GM12878 (cell line): ENCODE data around the gene PHOX2A. TPM values are rescaled to one million over a fixed set of nuclear protein-coding genes. Genes with fewer than 3 reads are reported as not detected.

Experiments
- ATF7 ChIP-seq: fragments of 450-650 bp; IDR thresholded peaks from 2 replicates; pipeline ENCODE4 v1.6.1; 2016; ENCODE audit warnings: low read depth, mild to moderate bottlenecking
- BCL11A ChIP-seq: IDR thresholded peaks from 2 replicates; pipeline ENCODE4 v1.6.1; 2011; ENCODE audit warnings: low read depth, low read length
- CREM ChIP-seq: IDR thresholded peaks from 2 replicates; pipeline ENCODE4 v1.6.1; 2014; ENCODE audit warnings: antibody characterized with exemption, low read depth
- EP300 ChIP-seq, 2 experiments: fragments of 150-350 bp in 1 of 2; IDR thresholded peaks; 2 replicates each; pipeline ENCODE4 v1.6.1; 2011 to 2012; ENCODE audit warnings: low read depth in 2 of 2, low read length in 2 of 2, borderline replicate concordance in 1 of 2, improper control_type of control experiment in 1 of 2, inconsistent platforms in 1 of 2; ENCODE audit not compliant: control insufficient read depth in 1 of 2
- GATAD2B ChIP-seq: fragments of 450-650 bp; conservative IDR thresholded peaks from 2 replicates; pipeline ENCODE4 v1.6.1; 2017; ENCODE audit warnings: low read depth, mild to moderate bottlenecking, moderate library complexity
- HDAC2 ChIP-seq: fragments of 200-600 bp; sonication (generic); IDR thresholded peaks from 2 replicates; pipeline ENCODE4 v1.6.1; 2017
- IKZF2 ChIP-seq, 2 experiments: fragments of 450-650 bp; IDR thresholded peaks; 2 replicates each; pipeline ENCODE4 v1.6.1; 2017; ENCODE audit warnings: mild to moderate bottlenecking in 2 of 2, moderate library complexity in 2 of 2
- SMAD5 ChIP-seq: IDR thresholded peaks from 2 replicates; pipeline ENCODE4 v1.6.1; 2016; ENCODE audit warnings: antibody characterized with exemption, low read depth
- SMC3 ChIP-seq: IDR thresholded peaks from 2 replicates; pipeline ENCODE4 v1.6.1; 2011; ENCODE audit warnings: low read length, improper control_type of control experiment, borderline replicate concordance
- TARDBP ChIP-seq: IDR thresholded peaks from 2 replicates; pipeline ENCODE4 v1.6.1; 2016; ENCODE audit warnings: borderline replicate concordance
- TBL1XR1 ChIP-seq: IDR thresholded peaks from 2 replicates; pipeline ENCODE4 v1.6.1; 2012; ENCODE audit warnings: low read depth, low read length, improper control_type of control experiment
- TCF7 ChIP-seq: IDR thresholded peaks from 2 replicates; pipeline ENCODE4 v1.6.1; 2014; ENCODE audit warnings: antibody characterized with exemption, borderline replicate concordance
- ZNF217 ChIP-seq: fragments of 450-650 bp; IDR thresholded peaks from 2 replicates; pipeline ENCODE4 v1.6.1; 2017; ENCODE audit warnings: antibody characterized with exemption, mild to moderate bottlenecking
- polyA plus RNA-seq, 11 experiments: library from polyadenylated mRNA; depleted of rRNA in 4 of 11; unstranded in 6 of 11; stranded (reverse) in 5 of 11; fragments of >200 nt; fragmentation: Nextera tagmentation in 4 of 11; fragmentation: Illumina TruSeq in 1 of 11; extraction: Ambion mirVana in 4 of 11; extraction: Trizol in 1 of 11; gene quantifications; 1 replicate in 1 of 11; 2 replicates in 10 of 11; pipeline versions ENCODE4 v1.2.1 to v1.2.3, GENCODE V29; 2011 to 2016; ENCODE audit warnings: inconsistent platforms in 2 of 11, missing spikeins in 2 of 11, low read depth in 1 of 11
- total RNA-seq, 4 experiments: library from RNA; depleted of rRNA in 3 of 4; stranded (reverse); fragments of >200 nt in 3 of 4; fragmentation: Illumina TruSeq in 1 of 4; extraction: Trizol in 1 of 4; gene quantifications; 2 replicates each; pipeline versions ENCODE4 v1.2.1 to v1.2.3, GENCODE V29; 2013 to 2021
- TF ChIP-seq, protein P1 (sequence below): fragments of 450-650 bp; IDR thresholded peaks from 2 replicates; pipeline ENCODE4 v1.6.1; 2016; ENCODE audit warnings: mild to moderate bottlenecking, moderate library complexity, borderline replicate concordance
- TF ChIP-seq, protein P2 (sequence below): fragments of 450-650 bp; formaldehyde crosslinking; IDR thresholded peaks from 2 replicates; pipeline ENCODE4 v1.5.0; 2022; ENCODE audit warnings: mild to moderate bottlenecking, missing genetic modification characterization
- TF ChIP-seq, protein P3 (sequence below): IDR thresholded peaks from 2 replicates; pipeline ENCODE4 v1.6.1; 2011; ENCODE audit warnings: low read depth, low read length, improper control_type of control experiment, borderline replicate concordance
- TF ChIP-seq, protein P4 (sequence below): IDR thresholded peaks from 2 replicates; pipeline ENCODE4 v1.6.1; 2012; ENCODE audit warnings: low read length, inconsistent platforms
- TF ChIP-seq, protein P5 (sequence below): fragments of 450-650 bp; IDR thresholded peaks from 2 replicates; pipeline ENCODE4 v1.6.1; 2018; ENCODE audit warnings: borderline replicate concordance, mild to moderate bottlenecking; ENCODE audit not compliant: partially characterized antibody

PHOX2A gene
- total and polyA plus RNA-seq, 10 of the 15 experiments (the other 5 are each of a cell fraction or from before 2014, with no cell fraction given), result not detected

DNA sequence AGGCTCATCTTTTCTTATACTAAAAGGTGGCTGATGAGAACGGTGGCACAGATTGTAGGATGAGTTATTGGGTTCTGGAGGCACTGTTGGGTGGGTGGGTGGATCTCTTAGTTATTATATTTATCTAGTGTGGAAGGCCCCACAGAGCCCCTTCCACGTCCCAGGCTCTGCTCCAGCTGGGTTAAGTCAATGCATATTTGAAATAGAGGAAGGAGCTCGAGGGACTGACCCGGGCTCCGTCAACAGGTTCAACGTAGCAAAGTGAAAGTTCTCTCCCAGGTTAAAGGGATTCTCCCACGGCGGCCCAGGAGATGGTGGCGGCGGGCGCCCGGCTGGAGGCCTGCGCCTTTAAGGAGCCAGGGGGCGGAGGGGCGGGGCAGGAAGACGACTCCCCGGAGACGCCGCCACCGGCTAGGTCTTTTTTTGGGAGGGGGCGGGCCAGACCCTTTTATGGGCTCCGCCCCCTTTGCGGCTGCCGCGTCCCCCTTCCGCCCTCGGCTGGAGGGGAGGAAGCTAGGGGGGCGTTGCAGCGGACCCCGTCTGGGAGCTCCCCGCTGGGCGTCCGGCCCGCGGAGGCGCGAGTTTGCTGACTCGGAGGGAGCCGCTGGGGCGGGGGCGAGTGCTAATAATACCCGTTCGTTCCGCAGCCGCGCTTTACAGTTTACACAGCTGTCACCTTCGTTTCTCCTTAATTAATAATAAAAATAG lies 20.9 kb downstream of the PHOX2A start (continued):
- TF ChIP-seq CREM (peak; percentile 22; the same call in 1 of the 2 replicates), BCL11A (no peak), GATAD2B (peak; percentile 81), HDAC2 (no peak), SMAD5 (no peak), SMC3 (no peak; the same call in 1 of the 2 replicates), IKZF2 (IDR thresholded peaks at IDR 0.05) (peak; percentile 17 to 51; a peak in 2 of 4 replicates), ATF7 (peak; percentile 44; the same call in 1 of the 2 replicates), TBL1XR1 (no peak), ZNF217 (no peak), EP300 (IDR thresholded peaks at IDR 0.05; ENCODE audit: borderline replicate concordance in 1 of 2, control insufficient read depth in 1 of 2, low read depth in 2 of 2, low read length in 2 of 2) (no peak), TCF7 (no peak), TARDBP (no peak)
- TF ChIP-seq, protein P1, sequence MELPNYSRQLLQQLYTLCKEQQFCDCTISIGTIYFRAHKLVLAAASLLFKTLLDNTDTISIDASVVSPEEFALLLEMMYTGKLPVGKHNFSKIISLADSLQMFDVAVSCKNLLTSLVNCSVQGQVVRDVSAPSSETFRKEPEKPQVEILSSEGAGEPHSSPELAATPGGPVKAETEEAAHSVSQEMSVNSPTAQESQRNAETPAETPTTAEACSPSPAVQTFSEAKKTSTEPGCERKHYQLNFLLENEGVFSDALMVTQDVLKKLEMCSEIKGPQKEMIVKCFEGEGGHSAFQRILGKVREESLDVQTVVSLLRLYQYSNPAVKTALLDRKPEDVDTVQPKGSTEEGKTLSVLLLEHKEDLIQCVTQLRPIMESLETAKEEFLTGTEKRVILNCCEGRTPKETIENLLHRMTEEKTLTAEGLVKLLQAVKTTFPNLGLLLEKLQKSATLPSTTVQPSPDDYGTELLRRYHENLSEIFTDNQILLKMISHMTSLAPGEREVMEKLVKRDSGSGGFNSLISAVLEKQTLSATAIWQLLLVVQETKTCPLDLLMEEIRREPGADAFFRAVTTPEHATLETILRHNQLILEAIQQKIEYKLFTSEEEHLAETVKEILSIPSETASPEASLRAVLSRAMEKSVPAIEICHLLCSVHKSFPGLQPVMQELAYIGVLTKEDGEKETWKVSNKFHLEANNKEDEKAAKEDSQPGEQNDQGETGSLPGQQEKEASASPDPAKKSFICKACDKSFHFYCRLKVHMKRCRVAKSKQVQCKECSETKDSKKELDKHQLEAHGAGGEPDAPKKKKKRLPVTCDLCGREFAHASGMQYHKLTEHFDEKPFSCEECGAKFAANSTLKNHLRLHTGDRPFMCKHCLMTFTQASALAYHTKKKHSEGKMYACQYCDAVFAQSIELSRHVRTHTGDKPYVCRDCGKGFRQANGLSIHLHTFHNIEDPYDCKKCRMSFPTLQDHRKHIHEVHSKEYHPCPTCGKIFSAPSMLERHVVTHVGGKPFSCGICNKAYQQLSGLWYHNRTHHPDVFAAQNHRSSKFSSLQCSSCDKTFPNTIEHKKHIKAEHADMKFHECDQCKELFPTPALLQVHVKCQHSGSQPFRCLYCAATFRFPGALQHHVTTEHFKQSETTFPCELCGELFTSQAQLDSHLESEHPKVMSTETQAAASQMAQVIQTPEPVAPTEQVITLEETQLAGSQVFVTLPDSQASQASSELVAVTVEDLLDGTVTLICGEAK, result peak; percentile 53; the same call in 1 of the 2 replicates
- TF ChIP-seq, protein P2, sequence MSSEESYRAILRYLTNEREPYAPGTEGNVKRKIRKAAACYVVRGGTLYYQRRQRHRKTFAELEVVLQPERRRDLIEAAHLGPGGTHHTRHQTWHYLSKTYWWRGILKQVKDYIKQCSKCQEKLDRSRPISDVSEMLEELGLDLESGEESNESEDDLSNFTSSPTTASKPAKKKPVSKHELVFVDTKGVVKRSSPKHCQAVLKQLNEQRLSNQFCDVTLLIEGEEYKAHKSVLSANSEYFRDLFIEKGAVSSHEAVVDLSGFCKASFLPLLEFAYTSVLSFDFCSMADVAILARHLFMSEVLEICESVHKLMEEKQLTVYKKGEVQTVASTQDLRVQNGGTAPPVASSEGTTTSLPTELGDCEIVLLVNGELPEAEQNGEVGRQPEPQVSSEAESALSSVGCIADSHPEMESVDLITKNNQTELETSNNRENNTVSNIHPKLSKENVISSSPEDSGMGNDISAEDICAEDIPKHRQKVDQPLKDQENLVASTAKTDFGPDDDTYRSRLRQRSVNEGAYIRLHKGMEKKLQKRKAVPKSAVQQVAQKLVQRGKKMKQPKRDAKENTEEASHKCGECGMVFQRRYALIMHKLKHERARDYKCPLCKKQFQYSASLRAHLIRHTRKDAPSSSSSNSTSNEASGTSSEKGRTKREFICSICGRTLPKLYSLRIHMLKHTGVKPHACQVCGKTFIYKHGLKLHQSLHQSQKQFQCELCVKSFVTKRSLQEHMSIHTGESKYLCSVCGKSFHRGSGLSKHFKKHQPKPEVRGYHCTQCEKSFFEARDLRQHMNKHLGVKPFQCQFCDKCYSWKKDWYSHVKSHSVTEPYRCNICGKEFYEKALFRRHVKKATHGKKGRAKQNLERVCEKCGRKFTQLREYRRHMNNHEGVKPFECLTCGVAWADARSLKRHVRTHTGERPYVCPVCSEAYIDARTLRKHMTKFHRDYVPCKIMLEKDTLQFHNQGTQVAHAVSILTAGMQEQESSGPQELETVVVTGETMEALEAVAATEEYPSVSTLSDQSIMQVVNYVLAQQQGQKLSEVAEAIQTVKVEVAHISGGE, result no peak
- TF ChIP-seq, protein P3, sequence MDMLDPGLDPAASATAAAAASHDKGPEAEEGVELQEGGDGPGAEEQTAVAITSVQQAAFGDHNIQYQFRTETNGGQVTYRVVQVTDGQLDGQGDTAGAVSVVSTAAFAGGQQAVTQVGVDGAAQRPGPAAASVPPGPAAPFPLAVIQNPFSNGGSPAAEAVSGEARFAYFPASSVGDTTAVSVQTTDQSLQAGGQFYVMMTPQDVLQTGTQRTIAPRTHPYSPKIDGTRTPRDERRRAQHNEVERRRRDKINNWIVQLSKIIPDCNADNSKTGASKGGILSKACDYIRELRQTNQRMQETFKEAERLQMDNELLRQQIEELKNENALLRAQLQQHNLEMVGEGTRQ, result no peak
- TF ChIP-seq, protein P4, sequence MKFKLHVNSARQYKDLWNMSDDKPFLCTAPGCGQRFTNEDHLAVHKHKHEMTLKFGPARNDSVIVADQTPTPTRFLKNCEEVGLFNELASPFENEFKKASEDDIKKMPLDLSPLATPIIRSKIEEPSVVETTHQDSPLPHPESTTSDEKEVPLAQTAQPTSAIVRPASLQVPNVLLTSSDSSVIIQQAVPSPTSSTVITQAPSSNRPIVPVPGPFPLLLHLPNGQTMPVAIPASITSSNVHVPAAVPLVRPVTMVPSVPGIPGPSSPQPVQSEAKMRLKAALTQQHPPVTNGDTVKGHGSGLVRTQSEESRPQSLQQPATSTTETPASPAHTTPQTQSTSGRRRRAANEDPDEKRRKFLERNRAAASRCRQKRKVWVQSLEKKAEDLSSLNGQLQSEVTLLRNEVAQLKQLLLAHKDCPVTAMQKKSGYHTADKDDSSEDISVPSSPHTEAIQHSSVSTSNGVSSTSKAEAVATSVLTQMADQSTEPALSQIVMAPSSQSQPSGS, result no peak
- TF ChIP-seq, protein P5, sequence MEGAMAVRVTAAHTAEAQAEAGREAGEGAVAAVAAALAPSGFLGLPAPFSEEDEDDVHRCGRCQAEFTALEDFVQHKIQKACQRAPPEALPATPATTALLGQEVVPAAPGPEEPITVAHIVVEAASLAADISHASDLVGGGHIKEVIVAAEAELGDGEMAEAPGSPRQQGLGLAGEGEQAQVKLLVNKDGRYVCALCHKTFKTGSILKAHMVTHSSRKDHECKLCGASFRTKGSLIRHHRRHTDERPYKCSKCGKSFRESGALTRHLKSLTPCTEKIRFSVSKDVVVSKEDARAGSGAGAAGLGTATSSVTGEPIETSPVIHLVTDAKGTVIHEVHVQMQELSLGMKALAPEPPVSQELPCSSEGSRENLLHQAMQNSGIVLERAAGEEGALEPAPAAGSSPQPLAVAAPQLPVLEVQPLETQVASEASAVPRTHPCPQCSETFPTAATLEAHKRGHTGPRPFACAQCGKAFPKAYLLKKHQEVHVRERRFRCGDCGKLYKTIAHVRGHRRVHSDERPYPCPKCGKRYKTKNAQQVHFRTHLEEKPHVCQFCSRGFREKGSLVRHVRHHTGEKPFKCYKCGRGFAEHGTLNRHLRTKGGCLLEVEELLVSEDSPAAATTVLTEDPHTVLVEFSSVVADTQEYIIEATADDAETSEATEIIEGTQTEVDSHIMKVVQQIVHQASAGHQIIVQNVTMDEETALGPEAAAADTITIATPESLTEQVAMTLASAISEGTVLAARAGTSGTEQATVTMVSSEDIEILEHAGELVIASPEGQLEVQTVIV, result peak; percentile 50
